ENCODE results near the gene EZR.

Gene EZR

DNA sequence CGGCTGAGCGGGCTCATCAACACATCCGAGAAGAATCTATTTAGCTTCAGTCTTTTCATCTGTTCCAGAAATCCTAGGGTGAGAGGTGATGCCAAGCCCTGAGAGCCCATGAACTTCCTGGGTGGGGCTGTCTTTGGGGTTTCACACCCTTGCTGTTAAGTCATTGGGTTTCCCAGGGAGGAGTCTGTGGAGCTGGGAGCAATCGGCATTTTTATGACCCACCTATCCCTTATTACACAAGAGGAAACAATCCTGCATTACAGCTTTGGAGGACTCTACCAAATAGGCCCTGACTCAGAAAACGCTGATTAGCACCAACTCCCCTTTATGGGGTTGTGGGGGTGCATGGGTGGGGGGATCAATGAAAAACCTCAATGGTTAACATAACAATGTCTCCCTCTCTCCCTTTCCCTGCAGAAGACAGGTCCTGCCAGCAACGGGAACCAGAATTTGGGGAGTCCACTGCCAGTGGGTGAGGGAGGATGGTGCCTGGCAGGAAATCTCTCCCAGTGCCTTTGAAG lies 46.3 kb downstream of the EZR start:
- DNase-seq, result no peak

DNA sequence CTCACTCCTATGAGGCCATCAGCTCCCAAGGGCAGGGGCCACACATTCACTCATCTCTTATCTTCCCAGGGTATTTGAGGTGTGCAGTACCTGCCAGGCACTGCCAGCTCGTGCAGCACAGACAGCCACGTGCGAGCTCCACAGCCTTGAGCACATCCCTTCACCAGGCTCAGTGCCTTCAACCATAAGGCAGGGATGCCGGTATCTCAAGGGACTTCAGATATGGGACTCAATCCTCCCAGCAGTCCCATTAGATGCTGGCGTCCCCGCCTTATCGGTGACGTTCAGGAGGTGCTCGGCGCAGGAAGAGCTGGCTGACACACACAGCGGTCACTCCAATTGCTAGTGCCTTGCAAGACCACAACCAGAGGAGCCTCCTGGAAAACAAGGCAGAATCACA lies 47.0 kb downstream of the EZR start:
- DNase-seq, result no peak

GRCh38 chr6:158771399-158772152 lies 47.6 kb downstream of the EZR start:
- DNase-seq, result no peak

GRCh38 chr6:158770533-158771330 lies 48.4 kb downstream of the EZR start:
- no peak for DNase-seq

- no peak for DNase-seq
Observed at GRCh38 chr6:158769771-158770432, 49.3 kb downstream of the EZR start.

- DNase-seq, result no peak
Observed at GRCh38 chr6:158769234-158769770, 49.9 kb downstream of the EZR start.

DNA sequence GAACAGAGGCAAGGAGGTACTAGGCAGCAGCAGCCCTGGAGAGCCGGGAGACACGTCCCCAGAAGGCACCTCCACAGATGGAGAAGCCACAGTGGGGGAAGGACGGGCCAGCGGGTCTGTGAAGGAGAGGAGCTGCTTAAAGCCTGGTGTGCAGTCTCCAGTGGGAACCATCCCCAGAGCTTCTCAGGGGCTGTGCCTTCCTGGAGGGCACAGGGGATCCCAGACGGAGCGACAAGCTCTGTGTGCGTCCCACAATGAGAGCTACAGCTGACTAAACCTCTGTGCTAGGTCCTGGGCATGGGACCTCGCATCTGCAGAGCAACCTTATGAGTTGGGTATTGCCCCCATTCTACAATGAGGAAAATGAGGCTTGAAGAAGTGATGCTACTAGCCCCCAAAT lies 50.7 kb downstream of the EZR start:
- DNase-seq, result no peak

- DNase-seq, result no peak
Observed at GRCh38 chr6:158767709-158768108, 51.5 kb downstream of the EZR start.

DNA sequence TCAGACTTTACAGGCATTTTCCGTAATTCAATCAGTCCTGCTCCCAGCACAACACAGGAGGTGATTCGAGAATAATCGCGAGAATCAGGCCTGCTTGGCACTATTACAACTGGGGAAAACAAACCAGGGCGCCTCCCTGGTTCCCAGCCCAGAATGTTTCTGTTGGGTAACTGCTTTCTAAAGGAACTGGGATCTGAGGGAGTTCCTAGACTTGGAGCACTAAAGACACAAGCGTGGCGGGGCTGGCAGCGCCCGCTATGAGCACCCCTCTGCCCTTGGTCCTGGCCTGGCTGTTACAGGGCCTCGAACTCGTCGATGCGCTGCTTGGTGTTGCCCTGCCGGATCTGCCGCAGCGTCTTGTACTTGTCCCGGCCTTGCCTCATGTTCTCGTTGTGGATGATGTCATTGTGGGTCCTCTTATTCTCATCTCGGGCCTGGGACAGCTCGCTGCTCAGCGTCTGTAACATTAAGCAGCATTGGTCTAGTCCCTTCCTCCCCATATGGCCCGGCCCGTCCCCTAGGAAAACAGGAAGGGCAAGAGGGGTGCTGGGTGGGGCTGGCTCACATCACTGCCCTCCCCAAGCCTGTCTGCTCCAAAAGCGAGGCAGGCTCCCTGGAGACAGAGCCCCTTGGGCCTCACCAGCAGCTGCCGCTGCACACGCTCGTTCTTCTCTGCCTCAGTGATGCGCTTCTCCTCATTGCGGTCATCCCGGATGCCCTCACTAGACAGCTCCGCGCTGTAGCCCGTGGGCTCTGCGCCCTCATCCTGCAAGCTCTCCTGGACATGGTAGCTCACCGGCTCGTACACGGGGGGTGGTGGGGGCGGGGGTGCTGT lies 52.3 kb downstream of the EZR start:
- DNase-seq, result no peak

- DNase-seq, result no peak
Observed at GRCh38 chr6:158765499-158766068, 53.6 kb downstream of the EZR start.

DNA sequence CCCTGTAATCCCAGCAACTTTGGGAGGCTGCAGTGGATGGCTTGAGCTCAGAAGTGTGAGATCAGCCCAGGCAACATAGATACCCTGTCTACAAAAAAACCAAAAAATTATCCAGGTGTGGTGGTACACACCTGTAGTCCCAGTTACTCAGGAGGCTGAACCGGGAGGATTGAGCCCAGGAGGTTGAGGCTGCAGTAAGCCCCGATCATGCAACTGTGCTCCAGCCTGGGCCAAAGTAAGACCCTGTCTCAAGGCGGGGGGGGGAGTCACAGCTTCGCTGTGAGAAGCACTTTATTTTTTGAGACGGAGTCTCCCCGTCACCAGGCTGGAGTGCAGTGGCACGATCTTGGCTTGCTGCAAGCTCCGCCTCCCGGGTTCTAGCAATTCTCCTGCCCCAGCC lies 54.2 kb downstream of the EZR start:
- no peak for DNase-seq

DNA sequence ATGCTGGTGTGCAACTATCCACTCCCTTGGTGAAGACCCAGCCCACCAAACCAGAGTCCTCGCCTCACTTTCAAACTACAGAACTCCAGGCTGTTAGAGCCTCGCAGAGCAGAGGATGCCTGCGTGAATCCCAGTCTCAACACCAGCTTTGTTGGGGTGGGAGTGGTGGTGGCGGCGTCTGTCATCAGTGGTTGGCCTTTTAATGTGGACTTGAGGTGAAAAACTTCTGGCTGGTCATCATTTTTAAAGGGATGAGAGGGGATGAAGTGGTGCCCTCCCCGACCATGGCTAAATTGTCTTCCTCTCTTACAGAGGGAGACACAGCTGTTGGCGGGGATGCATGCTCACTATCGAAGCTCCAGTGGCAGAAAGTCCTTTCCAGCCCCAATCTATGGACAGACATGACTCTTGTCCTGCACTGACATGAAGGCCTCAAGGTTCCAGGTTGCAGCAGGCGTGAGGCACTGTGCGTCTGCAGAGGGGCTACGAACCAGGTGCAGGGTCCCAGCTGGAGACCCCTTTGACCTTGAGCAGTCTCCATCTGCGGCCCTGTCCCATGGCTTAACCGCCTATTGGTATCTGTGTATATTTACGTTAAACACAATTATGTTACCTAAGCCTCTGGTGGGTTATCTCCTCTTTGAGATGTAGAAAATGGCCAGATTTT lies 54.9 kb downstream of the EZR start:
- DNase-seq, result no peak

DNA sequence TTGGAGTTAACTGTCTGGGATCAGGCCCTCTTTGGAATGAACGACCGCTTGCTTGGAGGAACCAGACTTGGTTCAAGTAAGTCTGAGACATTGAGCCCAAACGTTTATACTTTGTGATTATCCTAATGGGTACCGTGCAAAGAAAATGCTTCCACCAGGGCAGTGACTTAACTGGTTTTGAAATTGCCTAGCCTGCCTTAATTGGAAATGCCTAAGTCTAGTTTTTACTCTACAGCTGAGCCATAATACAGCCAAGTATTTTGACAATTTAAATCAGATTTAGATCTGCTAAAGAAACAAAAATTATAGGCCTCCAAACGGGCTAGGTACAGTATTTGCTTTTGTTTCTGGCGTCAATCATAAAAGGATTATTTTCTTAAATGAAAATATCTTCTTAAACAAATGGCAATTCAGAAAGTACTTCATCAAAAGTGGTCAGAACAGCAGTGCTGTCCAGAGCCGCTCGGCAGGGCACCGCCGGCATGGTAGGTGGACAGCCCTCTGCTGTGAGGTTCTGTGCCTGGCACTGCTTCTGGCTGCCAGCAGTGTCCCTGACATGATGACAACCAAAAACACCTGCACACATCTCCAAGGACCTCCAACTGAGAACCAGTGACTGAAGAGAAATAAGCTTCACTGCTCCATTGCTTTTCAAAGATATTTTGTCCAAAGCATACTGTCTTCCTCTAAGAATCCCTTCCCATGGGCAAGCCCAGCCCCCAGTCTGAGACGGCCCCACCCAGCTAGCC lies 55.6 kb downstream of the EZR start:
- DNase-seq, result no peak

GRCh38 chr6:158762787-158763433 lies 56.3 kb downstream of the EZR start:
- no peak for DNase-seq

- no peak for DNase-seq
Observed at GRCh38 chr6:158761746-158762145, 57.4 kb downstream of the EZR start.

- no peak for DNase-seq
Observed at GRCh38 chr6:158760618-158761250, 58.4 kb downstream of the EZR start.

DNA sequence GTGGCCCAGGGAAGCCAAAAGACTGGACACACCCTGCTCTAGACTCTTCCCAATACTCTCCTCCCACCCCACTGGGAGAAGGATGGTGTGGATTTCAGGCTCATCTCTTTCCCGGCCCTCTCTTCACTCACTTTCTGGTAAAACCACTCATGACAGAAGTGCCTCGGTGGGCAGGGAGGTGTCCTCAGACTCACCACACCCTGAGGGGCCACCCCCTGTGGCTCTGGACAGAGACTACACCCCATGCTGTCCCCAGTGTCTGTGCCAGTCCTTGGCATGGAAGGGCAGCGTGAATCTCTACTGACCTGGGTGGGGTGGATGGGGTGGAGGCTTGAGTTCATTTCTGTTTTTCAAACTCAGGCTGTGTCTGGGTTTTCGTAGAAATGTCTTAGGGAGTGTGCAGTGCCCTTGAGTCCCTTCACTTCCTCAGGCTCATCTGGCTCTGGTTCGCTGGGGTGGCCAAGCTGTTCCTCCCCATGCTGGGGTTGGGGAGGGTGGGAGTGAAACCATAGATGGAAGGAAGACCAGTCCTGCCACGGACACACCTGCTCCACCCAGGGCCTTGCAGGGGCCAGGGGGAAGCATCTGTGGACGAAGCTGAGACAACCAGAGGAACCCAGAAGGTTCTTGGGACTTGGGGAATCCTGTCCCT lies 59.1 kb downstream of the EZR start:
- no peak for DNase-seq

DNA sequence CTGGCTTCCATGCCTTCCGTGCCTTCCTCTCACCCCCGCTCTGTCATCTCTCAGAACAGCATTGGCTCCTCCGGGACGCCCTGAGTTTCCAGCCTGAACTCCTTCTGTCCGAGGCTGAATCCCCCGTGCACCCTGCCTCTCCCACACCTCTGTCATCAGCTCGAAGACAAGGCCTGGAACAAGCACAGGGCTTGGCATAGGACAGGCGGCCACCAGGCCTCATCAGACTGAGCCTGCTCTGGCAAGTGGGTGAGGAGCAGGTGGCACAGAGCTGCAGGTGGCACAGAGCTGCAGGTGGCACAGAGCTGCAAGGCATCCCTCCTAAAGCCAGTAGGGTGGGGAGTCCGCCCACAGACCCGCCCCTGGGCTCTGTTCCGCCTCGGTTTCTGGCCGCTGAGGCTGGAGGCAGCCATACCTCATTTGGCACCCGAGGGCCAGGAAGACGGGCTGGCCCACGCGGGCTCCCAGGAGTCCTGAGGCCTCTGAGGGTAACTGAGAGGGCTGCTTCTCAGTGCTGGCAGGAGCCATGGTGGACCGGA lies 60.2 kb downstream of the EZR start:
- DNase-seq, result no peak

GRCh38 chr6:158758451-158758860 lies 60.7 kb downstream of the EZR start:
- DNase-seq, result no peak
